ENCODE measurements around the gene LDB3.
"Not testable (repeated sequence)": the region's sequence is repeated elsewhere in the genome, so short reads cannot be mapped to it uniquely, and the experiment has no call there.

Gene LDB3

GRCh38 chr10:86727470-86727869 is 59.2 kb downstream of the LDB3 start:
- H3K4me3 ChIP-seq (ENCODE audit: low read depth, low read length), result no peak overlapping the region
- no peak for DNase-seq (ENCODE audit: low read depth)
- TF ChIP-seq CTCF (IDR thresholded peaks at IDR 0.05; ENCODE audit: insufficient read depth, low read depth, low read length, missing control alignments), result no peak

DNA sequence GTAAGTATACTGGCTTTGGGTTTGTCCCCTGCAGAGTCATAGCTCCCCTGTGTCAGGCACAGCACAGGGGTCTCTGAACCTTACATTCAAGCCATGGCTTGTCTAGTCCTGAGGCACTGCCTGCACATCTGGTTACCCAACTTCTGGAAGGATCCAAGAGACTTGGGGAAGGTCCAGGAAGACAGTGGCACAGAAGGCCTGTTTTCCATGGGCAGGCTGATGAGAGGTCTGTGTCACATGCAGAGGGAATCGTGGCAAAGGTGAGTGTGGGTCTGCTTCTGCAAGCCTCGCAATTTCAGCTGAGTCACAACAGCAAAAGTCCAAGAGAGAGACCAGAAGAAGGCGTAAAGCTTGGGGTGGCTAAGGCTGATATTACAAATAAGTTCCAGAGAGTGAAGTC is 59.7 kb downstream of the LDB3 start:
- DNase-seq (ENCODE audit: low read depth), result no peak
- no peak overlapping the region for H3K4me3 ChIP-seq (ENCODE audit: low read depth, low read length)
- TF ChIP-seq CTCF (IDR thresholded peaks at IDR 0.05; ENCODE audit: insufficient read depth, low read depth, low read length, missing control alignments), result no peak

DNA sequence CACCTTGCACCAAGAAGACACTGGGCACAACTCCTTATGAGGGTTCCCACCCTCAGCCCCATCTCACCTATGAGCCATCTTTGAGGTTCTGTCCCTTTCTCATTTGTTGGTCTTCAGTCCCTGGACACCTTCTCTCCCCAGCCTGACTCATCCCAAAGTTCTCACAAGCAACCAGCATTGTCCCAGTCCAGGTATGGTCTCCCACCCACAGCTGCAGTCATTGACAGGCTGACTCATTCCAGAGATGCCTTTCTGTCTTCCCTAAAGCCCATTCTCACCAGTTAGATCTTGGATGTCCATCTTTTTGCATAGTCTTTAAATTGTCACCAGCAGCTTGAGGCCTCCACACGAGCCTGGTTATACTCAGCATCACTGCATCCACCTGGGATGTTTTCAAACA is 61.4 kb downstream of the LDB3 start:
- H3K4me3 ChIP-seq (ENCODE audit: low read depth, low read length), result no peak overlapping the region
- TF ChIP-seq CTCF (IDR thresholded peaks at IDR 0.05; ENCODE audit: insufficient read depth, low read depth, low read length, missing control alignments), result no peak
- no peak for DNase-seq (ENCODE audit: low read depth)

DNA sequence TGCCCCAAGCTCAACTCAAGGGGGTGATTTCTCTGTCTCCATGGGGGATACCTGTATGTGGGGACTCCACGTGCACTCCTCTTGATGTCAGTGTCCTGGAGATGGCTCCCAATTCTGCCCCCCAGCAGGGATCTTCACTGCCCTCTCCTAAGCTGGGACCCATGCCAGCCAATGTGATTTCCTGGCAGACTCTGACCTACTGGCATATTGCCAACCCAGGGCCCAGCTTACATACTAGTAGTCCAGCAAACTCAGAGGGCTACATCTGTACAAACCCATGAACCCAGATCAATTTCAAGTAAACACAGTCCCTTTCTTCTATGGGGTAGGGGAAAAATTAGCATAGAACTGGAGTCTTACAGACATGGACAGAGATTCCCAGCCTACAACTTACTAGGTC is 61.9 kb downstream of the LDB3 start:
- DNase-seq (ENCODE audit: low read depth), result no peak
- H3K4me3 ChIP-seq (ENCODE audit: low read depth, low read length), result no peak overlapping the region
- no peak for TF ChIP-seq CTCF (IDR thresholded peaks at IDR 0.05; ENCODE audit: insufficient read depth, low read depth, low read length, missing control alignments)

DNA sequence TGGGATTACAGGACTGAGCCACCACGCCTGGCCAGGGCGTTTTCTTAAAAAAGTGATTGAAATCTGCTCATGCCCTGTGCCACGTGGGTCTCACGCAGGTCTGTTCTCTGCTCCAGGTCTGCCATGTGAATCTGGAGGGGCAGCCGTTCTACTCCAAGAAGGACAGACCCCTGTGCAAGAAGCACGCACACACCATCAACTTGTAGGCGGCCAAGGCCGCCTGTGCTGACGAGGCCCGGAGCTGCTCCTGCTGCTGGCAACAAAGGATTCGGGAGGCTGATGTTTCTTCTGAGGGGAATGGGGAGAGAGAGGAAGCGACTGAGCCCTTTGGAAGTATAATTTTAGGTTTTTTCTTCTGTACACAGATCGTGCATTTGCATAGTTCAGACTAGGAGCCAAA is 64.5 kb downstream of the LDB3 start:
- TF ChIP-seq CTCF (IDR thresholded peaks at IDR 0.05; ENCODE audit: insufficient read depth, low read depth, low read length, missing control alignments), result no peak
- no peak for DNase-seq (ENCODE audit: low read depth)
- no peak overlapping the region for H3K4me3 ChIP-seq (ENCODE audit: low read depth, low read length)

DNA sequence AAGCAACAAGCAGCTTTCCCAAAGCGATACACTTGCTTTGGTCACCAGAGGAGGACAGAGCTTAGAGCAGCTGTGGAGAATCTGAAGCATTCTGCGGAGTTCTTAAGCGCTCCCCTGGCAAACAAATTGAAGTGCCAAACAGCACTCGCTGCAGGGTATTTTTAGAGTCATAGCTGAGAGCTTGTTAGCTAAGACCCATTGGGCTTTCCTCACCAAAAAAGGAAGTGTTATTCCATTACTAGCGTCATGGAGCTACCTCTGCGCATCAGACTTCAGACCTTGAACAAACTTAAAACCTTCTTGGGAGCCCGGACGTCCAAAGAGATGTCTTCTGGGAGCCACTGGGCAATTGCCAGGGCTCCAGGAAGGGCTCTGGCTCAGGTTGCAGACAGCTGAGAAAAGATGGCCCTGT is 65.0 kb downstream of the LDB3 start:
- no peak for TF ChIP-seq CTCF (IDR thresholded peaks at IDR 0.05; ENCODE audit: insufficient read depth, low read depth, low read length, missing control alignments)
- H3K4me3 ChIP-seq (ENCODE audit: low read depth, low read length), result no peak overlapping the region
- DNase-seq (ENCODE audit: low read depth), result no peak

- DNase-seq (ENCODE audit: low read depth), result no peak
- no peak for TF ChIP-seq CTCF (IDR thresholded peaks at IDR 0.05; ENCODE audit: insufficient read depth, low read depth, low read length, missing control alignments)
- no peak overlapping the region for H3K4me3 ChIP-seq (ENCODE audit: low read depth, low read length)
These were observed 66.1 kb downstream of the LDB3 start for GRCh38 chr10:86734207-86734988.

GRCh38 chr10:86735278-86735677 is 67.0 kb downstream of the LDB3 start:
- H3K4me3 ChIP-seq (ENCODE audit: low read depth, low read length); DNase-seq (ENCODE audit: low read depth): not testable (repeated sequence)

All from GM12865 (cell line).